PC-3 (cell line): Measurements from ENCODE around the gene NDC1.

ENCODE experiments used
- CTCF ChIP-seq: fragments of 300-600 bp; sonication (generic); conservative IDR thresholded peaks from 2 replicates; pipeline ENCODE4 v1.5.1; 2017; ENCODE audit warnings: antibody characterized with exemption, low read depth, mild to moderate bottlenecking, low read length
- EZH2 ChIP-seq: fragments of 300-600 bp; sonication (generic); IDR thresholded peaks from one replicate; pipeline ENCODE4 v1.6.1; 2017; ENCODE audit warnings: antibody characterized with exemption, mild to moderate bottlenecking, low read length; ENCODE audit not compliant: unreplicated experiment

- TF ChIP-seq EZH2 (no peak), CTCF (no peak)
Measured at GRCh38 chr1:53765657-53766056, 72.4 kb downstream of the NDC1 start.
